Hematopoietic multipotent progenitor cell treated with erythropoietin and hydrocortisone succinate and interleukin-3 and kit ligand, for 6 days (in vitro differentiated cells): ENCODE measurements around the gene PEAK3.

ENCODE experiments used
- DNase-seq: peaks from one replicate; pipeline ENCODE4 v3.0.0-alpha.2; 2015

Gene PEAK3

DNA sequence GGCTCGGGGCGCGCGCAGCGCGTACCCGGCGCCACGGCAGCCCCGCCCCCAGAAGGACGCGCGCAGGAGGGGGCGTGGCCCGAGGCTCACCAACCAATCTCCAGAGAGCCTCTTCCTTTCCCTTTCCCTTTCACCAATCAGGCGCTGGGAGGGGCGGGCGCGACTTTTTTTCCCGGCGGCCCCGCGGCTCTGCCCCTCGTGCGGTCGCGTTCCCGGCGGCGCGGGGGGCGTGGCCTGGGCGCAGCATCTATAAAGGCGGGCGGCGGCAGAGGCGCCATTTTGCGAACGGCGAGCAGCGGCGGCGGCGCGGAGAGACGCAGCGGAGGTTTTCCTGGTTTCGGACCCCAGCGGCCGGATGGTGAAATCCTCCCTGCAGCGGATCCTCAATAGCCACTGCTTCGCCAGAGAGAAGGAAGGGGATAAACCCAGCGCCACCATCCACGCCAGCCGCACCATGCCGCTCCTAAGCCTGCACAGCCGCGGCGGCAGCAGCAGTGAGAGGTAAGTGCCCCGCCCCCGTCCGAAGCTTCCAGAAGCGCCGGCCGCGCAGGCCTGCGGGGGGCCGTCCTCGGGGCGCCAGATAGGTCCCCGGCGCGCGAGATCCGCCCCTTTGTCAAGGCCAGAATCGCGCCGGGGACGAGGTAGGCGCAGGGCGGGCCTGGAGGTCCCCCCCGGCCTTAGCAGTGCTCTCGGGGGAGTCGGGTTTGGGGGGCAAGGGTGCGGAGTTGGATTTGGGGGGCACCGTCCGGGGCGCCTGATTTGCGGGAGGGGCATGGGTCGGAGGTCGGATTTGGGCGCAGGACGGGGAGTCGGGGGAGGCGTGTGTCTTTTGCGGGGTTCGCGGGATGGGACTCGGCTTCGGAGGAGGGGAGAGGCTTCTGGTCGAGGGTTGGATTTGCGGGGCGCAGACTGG lies 12.5 kb downstream of the PEAK3 start:
- DNase-seq = peak; percentile 97

DNA sequence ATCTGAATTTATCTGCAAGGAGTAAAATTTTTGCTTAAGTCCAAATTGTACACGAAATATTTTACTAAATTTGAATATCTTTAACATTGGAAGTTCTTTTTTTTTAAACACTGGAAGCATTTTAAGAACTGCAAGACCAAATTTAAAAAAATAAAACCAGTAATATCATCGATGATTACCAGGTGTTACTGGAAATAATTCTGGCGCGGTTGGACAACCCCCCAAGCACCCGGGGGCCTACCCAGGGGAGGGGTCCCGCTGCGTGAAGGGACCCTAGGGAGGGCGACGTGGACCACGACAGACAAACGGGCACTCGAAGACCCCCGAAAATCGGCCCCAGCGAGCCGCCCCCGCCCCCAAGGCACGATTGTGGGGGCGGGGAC lies 13.1 kb downstream of the PEAK3 start:
- peak; percentile 20 for DNase-seq

DNA sequence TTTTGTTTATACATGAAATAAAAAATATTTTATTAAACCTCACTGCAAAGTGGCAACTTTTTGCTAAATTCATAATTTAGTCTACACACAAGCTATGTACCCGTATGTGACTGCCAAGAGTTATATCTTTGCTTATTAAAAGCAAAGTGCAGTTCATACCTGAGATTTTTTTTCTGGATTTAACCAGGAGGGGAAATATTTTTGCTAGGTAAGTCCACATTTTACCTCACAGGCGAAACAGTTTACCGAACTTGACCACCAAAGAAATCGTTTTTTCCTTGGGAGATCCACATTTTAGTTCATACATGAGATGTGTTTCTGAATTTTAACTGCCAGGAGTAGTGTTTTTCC lies 13.5 kb downstream of the PEAK3 start:
- no peak for DNase-seq

DNA sequence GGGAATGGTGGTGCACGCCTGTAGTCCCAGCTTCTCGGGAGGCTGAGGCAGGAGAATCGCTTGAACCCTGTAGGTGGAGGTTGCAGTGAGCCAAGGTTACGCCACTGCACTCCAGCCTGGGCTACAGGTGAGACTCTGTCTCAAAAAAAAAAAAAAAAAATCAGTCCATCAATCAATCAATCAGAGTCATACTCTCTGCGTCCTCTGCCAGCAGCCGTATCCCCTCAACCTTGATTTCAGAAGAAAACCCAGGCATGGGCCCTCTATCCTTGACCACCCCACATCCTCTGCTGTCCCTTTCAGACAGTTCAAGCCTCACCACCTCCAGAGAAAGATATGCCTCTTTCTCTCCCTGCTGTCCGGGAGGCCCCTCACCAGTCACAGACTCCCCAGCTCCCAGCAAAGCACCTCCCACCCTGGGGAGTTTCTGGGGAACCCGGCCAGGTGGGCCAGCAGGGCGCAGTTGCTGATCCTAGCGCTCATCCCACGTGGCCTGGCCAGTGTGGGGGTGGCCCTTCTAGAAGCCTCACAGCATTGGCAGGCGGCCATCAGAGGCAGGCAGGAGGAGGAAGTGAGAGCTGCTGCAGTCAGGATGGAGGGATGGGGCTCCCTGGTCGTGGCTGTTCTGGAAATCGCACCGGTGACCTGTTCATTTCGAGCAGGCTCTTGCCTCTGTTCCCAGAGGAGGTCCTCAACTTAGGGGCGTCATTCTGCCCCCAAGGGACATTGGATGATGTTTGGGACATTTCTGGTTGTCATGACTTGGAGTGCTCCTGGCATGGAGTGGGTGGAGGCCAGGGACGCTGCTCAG lies 15.6 kb downstream of the PEAK3 start:
- DNase-seq = peak; percentile 95

DNA sequence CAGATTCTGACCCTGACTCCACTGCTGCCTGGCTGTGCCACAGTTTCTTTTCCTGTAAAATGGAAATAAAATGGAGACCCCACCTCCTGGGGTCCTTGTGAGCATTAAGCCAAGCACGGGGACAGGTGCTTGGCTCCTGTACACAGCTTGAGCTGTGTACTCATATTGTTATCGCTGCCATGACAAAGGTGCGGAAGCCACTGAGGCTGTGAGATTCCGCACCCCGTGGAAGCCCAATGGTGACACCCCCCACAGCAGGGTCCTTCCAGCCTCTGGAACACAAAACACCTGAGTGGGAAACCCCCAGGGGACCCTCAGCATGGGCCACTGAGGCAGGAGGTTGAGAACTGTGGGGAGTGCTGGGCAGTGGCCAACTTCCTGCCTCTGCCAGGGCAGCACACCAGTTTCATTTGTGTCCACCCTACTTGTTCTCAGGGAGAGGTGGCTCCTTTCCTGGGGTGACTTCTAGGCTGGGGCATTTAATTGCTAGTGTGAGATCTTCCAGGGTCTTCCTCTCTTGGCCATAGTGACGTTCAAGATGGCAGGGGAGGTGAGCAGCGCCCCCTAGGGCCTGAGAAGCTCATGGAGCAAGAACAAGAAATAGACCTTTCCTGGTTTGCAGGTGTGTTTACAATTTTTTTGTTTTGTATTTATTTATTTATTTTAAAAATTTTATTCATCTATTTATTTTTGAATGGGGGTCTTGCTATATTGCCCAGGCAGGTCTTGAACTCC lies 20.4 kb downstream of the PEAK3 start:
- DNase-seq = peak; percentile 75

DNA sequence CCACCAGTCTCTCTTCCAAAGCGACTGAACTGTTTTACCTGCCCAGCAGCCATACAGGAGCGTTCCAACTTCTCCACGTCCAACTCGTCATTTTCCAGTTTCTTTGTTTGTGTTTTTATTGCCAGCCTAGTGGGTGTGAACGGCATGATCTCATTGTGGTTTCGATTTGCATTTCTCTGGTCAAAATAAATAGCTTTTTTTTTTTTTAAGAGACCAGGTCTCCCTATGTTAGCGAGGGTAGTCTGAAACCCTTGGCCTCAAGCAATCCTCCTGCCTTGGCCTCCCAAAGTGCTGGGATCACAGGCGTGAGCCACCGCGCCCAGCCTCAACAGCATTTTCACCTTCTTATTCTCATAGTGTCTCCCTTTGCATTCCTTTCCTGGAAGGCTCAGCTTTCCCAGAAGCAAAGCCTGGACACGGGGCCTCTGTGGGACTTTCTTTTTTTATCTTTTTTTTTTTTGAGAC lies 21.6 kb downstream of the PEAK3 start:
- no peak for DNase-seq

DNA sequence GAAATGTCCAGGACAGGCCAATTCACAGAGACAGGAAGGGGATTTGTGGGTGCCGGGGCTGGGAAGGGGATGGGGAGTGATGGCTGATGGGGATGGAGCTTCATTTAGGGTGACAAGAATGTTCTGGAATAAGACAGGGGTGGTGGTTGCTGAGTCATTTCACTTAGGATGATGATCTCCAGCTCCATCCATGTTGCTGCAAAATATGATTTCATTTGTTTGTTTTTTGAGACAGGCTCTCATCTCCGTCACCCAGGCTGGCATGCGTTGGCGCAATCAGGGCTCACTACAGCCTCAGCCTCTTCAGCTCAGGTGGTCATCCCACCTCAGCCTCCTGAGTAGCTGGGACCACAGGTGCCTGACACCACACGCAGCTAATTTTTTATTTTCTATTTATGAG lies 22.6 kb downstream of the PEAK3 start:
- DNase-seq = no peak

DNA sequence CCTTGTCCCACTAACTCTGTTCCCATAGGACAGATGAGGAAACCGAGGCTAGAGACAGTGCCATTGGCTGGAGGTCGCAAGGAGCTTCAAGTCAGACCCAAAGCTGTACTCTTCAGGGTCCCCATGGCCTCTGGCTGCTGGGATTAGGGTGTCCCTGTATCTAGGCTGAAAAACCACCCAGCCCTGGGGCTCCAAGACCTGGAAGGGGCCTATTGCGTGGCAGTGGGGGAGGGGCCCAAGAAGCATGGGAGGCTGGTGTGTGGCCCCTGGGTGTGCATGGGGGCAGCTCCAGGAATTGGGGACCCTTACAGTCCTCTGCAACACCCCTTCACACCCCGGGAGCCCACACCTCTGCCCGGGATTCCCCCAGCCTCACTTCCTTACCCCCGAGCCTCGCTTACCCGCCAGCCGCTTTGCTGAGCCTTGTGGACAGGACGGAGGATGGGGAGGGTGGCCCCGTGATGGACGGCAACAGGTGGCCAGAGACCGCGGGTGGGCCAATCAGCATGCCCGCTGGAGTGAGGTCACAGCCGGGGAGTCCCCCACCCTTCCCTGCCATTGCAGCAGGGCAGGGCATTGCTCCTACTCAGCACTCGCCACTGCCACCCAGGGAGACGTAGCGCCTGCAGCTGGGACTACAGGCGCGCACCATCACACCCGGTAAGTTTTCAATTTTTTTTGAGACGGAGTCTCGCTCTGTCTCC lies 25.8 kb downstream of the PEAK3 start, which contains the start of gene JSRP1:
Gene JSRP1, minus strand, starts transcription at position 436 of the 704 bp plus-strand sequence. CDS start 1,103 bp downstream, outside the sequence.
- DNase-seq = no peak

DNA sequence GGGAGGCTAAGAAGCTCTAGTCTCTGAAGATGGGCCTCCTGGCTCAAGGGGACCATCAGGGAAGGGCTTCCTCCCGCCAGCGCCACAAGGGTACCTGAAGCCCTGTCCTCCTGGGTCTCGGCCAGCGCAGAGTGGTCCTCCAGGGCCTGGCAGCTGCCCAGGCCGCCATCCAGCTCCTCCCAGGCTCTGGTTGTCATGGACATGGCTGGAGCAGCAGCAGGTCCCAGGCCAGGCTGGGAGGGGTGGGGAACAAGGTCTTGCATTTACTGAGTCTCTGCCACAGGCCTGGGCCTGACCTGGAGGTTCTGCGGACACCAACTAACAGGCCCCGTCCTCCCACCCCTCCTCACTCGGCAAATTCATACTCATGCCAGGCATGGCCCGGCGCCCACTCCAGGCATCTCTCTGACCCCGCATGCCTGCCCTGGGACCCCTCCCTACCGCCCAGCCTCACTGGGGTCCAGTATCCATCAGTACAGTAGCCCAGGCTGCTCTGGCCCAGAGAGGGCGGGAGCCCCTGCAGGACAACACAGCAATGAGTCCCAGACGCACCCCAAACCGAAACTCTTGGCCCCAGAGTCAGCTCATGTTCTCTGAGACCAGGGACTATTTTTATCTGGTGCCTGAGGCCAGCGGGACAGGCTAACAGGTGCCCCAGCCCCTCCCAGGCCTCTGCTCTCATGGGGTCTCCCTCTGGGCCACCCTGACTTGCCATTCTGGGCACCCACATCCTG lies 26.7 kb downstream of the PEAK3 start:
- DNase-seq = no peak

DNA sequence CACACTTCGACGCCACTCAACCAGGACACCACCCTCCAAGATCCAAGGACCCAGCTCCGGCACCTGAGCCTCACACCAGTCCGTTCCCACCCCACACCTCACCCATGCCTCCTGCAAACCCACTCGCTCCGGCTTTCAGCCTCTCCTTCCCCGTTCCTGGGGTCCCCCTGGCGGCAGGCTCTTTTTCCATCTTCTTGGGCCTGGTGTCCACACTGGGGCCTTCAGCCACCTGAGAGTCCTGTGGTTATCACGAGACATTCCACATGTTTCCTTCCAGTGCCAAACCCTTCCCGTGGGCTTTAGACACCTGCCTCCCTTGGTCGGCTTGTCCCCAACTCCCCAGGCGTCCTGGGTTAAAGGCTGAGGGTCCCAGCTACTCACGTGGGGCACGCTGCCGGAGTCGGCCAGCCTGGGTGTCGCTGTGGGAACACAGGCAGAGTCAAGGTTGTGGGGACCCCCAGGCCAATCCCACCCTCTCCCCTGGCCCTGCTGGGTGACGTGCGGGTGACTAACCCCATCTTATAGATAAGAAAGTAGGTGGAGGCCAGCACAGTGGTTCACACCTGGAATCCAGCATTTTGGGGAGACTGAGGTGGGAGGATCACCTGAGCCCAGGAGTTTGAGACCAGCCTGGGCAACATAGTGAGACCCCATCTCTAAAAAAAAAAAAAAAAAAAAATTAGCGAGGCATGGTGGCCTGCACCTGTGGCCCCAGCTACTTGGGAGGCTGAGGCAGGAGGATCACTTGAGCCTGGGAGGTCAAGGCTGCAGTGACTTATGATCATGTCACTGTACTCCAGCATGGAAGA lies 27.7 kb downstream of the PEAK3 start:
- DNase-seq = no peak

DNA sequence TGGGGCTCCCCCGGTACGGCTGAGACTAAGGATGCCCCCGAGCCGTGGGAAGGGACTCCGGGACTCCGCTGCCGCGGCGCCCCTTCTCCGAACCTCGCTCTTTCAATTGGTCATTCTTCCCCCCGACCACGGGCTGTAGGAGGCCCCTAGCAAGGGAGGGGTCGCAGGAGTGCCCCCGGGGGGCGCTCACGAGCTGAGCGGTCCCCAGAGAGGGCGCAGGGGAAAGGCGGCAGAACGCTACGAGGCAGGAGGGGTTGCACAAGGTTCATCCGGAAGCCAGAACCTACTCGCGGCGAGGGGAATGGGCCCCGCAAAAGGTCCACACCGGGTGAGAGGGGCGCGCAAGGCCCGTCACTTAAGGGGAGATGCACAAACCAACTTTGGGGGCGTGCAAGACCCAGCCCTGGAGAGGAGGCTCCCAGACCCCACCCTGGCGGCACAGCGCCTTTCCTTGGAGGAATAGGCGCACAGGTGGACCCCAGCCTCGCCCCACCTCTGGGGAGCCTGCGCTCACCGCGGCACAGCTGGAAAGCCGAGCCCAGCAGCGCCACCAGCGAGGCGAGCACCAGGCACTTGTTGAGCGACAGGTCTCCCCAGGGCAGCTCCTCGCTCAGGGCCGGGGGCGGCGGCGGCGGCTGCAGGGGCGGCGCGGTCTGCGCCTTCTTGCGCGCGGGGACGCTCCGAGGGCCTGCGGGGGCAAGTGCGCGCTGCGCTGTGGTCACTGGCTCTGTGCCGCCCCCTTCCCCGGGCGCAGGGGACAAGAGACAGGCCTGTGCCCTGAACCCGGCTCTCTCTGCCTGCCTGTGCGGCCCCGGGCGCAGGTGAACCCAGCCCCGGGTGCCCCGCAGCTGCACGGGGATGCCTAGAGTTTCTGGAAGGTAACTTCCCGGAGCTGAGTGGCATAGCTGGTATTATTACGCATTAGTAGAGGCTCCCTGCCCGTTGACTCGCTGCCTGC lies 28.6 kb downstream of the PEAK3 start:
- peak; percentile 67 for DNase-seq

DNA sequence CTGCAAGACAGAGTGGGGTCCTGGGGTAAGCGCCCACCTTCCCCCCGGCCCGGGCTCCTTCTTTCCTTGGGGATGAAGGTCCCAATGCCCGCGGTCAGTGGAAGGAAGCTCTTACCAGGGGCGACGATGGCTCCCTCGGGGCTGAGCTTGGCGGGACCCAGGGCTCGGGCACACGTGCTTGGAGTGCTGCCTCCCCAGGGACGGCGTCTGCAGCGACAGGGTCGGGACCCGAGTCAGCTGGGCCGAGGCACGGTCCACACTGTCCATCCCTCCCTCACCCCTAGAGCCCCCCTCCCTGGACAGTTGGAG lies 29.2 kb downstream of the PEAK3 start:
- no peak for DNase-seq

DNA sequence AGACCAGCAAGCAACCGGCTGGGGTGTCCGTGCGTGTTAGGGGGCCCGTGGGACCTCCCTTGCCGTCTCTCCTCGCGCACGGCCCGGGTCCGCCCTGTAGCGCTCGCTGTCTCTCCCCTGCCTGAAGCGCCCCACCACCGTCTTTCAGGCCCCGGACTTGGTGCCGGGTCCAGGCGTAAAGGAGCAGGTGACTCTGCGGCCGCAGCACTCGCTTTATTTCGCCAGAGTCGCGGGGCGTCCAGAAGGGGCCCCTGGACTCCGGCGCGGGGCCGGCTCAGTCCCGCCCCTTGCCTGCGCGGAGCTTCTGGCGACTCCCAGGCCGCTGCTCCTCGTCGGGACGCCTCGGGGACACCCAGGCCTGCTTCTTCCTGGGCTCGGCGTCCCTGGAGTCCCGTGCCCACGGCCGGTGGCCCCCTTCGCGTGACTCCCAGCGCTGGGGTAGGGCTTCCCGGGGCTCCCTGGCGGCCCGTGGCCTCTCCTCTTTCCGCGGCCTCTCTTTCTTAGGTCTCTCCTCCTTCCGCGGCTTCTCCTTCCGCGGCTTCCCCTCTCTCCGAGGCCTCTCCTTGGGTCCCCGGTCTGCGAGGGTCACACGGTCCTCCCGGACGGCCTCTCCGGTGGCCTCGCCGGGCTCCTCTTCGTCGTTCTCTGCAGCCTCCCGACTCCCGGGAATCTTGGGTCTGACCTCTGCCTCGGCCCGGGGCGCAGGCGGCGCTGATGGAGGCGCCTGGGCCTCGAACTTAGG lies 29.7 kb downstream of the PEAK3 start:
- DNase-seq = no peak

DNA sequence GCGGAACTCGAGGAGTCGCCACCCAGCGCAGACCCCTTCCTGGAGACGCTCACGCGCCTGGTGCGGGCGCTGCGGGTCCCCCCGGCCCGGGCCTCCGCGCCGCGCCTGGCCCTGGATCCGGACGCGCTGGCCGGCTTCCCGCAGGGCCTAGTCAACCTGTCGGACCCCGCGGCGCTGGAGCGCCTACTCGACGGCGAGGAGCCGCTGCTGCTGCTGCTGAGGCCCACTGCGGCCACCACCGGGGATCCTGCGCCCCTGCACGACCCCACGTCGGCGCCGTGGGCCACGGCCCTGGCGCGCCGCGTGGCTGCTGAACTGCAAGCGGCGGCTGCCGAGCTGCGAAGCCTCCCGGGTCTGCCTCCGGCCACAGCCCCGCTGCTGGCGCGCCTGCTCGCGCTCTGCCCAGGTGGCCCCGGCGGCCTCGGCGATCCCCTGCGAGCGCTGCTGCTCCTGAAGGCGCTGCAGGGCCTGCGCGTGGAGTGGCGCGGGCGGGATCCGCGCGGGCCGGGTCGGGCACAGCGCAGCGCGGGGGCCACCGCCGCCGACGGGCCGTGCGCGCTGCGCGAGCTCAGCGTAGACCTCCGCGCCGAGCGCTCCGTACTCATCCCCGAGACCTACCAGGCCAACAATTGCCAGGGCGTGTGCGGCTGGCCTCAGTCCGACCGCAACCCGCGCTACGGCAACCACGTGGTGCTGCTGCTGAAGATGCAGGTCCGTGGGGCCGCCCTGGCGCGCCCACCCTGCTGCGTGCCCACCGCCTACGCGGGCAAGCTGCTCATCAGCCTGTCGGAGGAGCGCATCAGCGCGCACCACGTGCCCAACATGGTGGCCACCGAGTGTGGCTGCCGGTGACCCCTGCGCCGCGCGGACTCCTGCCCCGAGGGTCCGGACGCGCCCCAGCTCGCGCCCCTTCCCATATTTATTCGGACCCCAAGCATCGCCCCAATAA lies 30.6 kb downstream of the PEAK3 start:
- DNase-seq = peak; percentile 72

DNA sequence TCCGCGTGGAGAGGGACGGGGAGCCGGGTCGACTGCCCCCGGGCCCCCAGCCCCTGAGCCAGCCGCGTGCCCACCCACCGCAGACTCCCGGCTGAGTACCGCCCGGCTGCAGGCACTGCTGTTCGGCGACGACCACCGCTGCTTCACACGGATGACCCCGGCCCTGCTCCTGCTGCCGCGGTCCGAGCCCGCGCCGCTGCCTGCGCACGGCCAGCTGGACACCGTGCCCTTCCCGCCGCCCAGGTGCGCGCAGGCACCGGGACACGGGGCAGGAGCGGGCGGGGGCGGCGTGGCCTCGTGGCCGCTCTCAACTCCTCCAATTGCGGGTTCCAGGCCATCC lies 31.2 kb downstream of the PEAK3 start:
- no peak for DNase-seq

DNA sequence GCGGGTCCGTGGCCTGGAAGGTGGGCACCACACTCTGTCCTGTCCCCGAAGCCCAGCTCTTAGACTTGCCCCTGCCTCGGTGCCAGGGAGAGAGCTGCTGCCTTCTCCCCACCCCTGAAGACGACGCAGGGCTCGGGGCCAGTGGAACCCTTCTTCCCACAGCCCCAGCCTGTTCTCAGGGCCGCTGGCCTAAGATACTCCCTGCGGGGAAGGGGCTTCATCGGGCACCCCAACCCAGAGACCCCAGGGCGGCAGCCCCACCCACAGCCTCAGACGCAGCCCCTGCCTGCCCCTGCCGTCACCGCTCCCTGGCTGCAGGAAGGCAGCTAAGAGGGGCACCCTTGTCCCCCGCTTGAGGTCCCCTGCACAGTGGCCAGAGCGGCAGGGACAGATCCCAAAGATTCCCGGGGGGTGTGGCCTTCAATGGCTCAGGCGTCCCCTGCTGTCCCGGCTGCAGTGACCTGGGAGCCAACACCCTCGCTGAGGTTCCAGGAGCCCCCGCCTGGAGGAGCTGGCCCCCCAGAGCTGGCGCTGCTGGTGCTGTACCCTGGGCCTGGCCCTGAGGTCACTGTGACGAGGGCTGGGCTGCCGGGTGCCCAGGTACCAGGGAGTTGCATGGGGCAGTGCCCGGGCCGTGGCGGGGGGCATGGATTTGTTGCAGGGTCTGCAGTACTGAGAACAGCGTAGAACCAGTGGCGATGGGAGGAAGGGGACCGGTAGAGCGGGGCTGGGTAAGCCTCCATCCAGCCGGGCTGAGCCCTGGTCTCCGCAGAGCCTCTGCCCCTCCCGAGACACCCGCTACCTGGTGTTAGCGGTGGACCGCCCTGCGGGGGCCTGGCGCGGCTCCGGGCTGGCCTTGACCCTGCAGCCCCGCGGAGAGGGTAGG lies 31.9 kb downstream of the PEAK3 start:
- DNase-seq = peak; percentile 47
